Ovary (tissue), 9 donors: Measurements from ENCODE around the gene NXNL1. TPM values are rescaled to one million over a fixed set of nuclear protein-coding genes. Genes with fewer than 3 reads are reported as not detected.

Experiments
- DNase-seq, 5 donors: peaks; one replicate each; pipeline ENCODE4 v3.0.0-alpha.2; 2019 to 2020
- H3K27ac ChIP-seq, 2 donors: fragments of 200-600 bp; one replicate each; pipeline versions ENCODE4 v1.5.1 to v1.8.0; 2019 to 2022
- H3K27me3 ChIP-seq: fragments of 200-600 bp; one replicate; pipeline ENCODE4 v1.8.0; 2022
- H3K36me3 ChIP-seq: fragments of 200-600 bp; sonication (generic); one replicate; pipeline ENCODE4 v1.5.1; 2019
- H3K4me1 ChIP-seq: one replicate; pipeline ENCODE4 v1.8.1; 2013; ENCODE audit warnings: mild to moderate bottlenecking, moderate library complexity; ENCODE audit not compliant: insufficient read depth
- H3K4me3 ChIP-seq: fragments of 200-600 bp; sonication (generic); one replicate; pipeline ENCODE4 v1.5.1; 2017
- H3K9me3 ChIP-seq, 2 donors: fragments of 200-600 bp in 1 of 2; sonication (generic) in 1 of 2; one replicate each; pipeline versions ENCODE4 v1.5.1 to v1.8.1; 2013 to 2019; ENCODE audit warnings: mild to moderate bottlenecking in 1 of 2, moderate library complexity in 1 of 2
- EP300 ChIP-seq: sonication (generic); formaldehyde crosslinking; IDR thresholded peaks from one replicate; pipeline ENCODE4 v1.6.1; 2017; ENCODE audit warnings: antibody characterized with exemption
- POLR2A ChIP-seq: fragments of 450-650 bp; IDR thresholded peaks from one replicate; pipeline ENCODE4 v1.6.1; 2017; ENCODE audit warnings: antibody characterized with exemption, mild to moderate bottlenecking, moderate library complexity
- WGBS, 3 donors: extraction: QIAGEN DNeasy Blood & Tissue Kit in 1 of 3; methylation state at CpG; one replicate each; pipeline versions ENCODE4 v1.1.5 to v1.1.7; 2013 to 2017; 5-methylcytosine and 5-hydroxymethylcytosine counted together
- intact Hi-C, 4 donors: fragments of 100-400 bp; cut with DNase I; formaldehyde crosslinking; loops; one replicate each; pipeline versions ENCODE4 v1.11.0 to v1.15.1; 2022 to 2023
- polyA plus RNA-seq, 2 donors: library from polyadenylated mRNA; stranded (reverse); fragments of 200-250 nt in 1 of 2; fragments of 350-450 nt in 1 of 2; fragmentation: Illumina TruSeq in 1 of 2; extraction: RNeasy Lipid Tissue Mini Kit (QIAGEN cat#74804) in 1 of 2; gene quantifications; one replicate each; pipeline ENCODE4 v1.2.3, GENCODE V29; 2013 to 2014
- total RNA-seq, 7 donors: library from RNA; depleted of rRNA in 2 of 7; stranded (reverse); fragments of >200 nt in 2 of 7; fragmentation: NEBNext Ultra II Directional in 3 of 7; extraction: Animal tissue kit (Norgen Biotek cat#: 25700) in 3 of 7; gene quantifications; one replicate each; pipeline versions ENCODE4 v1.1.0 to v1.2.4, GENCODE V29; 2016 to 2023
- TF ChIP-seq, protein P1 (sequence below), 3 donors: fragments of 450-650 bp in 2 of 3; fragments of 200-600 bp in 1 of 3; IDR thresholded peaks; one replicate each; pipeline versions ENCODE4 v1.5.1 to v1.8.0; 2016 to 2022; ENCODE audit warnings: antibody characterized with exemption in 3 of 3, mild to moderate bottlenecking in 1 of 3
- donor health status: DM: no; HTN: no; CAD: no; lungs with moderate emphysema.
- donor health status: DM: no; HTN: no; CAD: no.
- donor health status: Bipolar disorder and iron deficiency.
- donor health status: DM: yes; HTN: yes; CAD: no.
- donor health status: DM: no; HTN: no; CAD: no.
- donor health status: DM: yes; HTN: yes; CAD: no.

NXNL1 gene
- total and polyA plus RNA-seq, 9 donors = 0.11 TPM; not detected in 8

DNA sequence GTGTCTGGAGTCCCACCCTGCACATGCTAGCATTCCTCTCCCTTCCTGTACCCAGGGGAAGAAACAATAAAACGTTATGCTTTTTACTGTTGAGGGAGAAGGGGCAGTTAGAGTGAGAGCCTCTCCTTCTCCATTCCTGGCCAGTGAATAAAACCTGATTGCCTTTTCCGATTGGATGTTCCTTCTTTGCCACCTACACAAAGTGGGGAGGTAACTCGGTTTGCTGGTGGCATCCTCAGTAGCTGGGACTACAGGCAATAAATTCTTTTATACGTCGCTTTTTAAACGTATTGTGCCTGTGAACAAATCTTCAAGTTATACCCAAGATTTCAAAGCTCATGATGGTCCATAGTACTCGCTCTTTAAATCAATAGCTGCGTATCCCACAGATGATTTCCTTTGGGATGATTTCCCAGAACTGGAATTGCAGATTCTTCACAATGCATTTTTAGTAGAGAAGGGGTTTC lies 41.5 kb downstream of the NXNL1 start:
- no peaks in the 10 kb centered on the region for H3K27me3 ChIP-seq
- no peaks in the 10 kb centered on the region for H3K9me3 ChIP-seq
- peak overlapping the region in 1 of 2 donors; percentile 77 for H3K27ac ChIP-seq
- H3K36me3 ChIP-seq = no peaks in the 10 kb centered on the region
- peaks cover 5% of the 10 kb centered on the region for H3K4me1 ChIP-seq
- intact Hi-C loops = no loop called here
- H3K4me3 ChIP-seq = peak overlapping the region; percentile 75
- no peak for TF ChIP-seq POLR2A
- TF ChIP-seq, protein P1, sequence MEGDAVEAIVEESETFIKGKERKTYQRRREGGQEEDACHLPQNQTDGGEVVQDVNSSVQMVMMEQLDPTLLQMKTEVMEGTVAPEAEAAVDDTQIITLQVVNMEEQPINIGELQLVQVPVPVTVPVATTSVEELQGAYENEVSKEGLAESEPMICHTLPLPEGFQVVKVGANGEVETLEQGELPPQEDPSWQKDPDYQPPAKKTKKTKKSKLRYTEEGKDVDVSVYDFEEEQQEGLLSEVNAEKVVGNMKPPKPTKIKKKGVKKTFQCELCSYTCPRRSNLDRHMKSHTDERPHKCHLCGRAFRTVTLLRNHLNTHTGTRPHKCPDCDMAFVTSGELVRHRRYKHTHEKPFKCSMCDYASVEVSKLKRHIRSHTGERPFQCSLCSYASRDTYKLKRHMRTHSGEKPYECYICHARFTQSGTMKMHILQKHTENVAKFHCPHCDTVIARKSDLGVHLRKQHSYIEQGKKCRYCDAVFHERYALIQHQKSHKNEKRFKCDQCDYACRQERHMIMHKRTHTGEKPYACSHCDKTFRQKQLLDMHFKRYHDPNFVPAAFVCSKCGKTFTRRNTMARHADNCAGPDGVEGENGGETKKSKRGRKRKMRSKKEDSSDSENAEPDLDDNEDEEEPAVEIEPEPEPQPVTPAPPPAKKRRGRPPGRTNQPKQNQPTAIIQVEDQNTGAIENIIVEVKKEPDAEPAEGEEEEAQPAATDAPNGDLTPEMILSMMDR (IDR thresholded peaks at IDR 0.05) = no peak
- TF ChIP-seq EP300 = no peak
- DNase-seq = no peak
- WGBS, 3 donors = 5 to 7% (median 6%) methylated on average over 8 of the region's 8 CpGs

GRCh38 chr19:17418710-17419109 lies 42.0 kb downstream of the NXNL1 start:
- H3K4me3 ChIP-seq = no peak overlapping the region
- 36 to 53% (median 41%) methylated on average over 3 of the region's 3 CpGs for WGBS, 3 donors
- H3K27ac ChIP-seq = no peak overlapping the region

GRCh38 chr19:17415121-17415520 lies 45.6 kb downstream of the NXNL1 start:
- no peaks in the 10 kb centered on the region for H3K9me3 ChIP-seq
- peaks cover 18% of the 10 kb centered on the region for H3K4me1 ChIP-seq
- H3K36me3 ChIP-seq = no peaks in the 10 kb centered on the region
- TF ChIP-seq POLR2A = no peak
- TF ChIP-seq EP300 = no peak
- TF ChIP-seq, protein P1 (IDR thresholded peaks at IDR 0.05) = no peak
- H3K4me3 ChIP-seq = no peak overlapping the region
- peak overlapping the region; percentile 56 to 87 for H3K27ac ChIP-seq
- 13 to 20% (median 17%) methylated on average over 6 of the region's 6 CpGs for WGBS, 3 donors
- no peaks in the 10 kb centered on the region for H3K27me3 ChIP-seq
- peak in 4 of 5 donors; percentile 59 to 75 (median 72) for DNase-seq
- intact Hi-C loops = no loop called here

More at GRCh38 chr19:17418710-17419109, 42.0 kb downstream of the NXNL1 start:
- H3K36me3 ChIP-seq = no peaks in the 10 kb centered on the region
- intact Hi-C loops = no loop called here
- H3K4me1 ChIP-seq = peaks cover 10% of the 10 kb centered on the region
- TF ChIP-seq POLR2A = no peak
- TF ChIP-seq, protein P1 (IDR thresholded peaks at IDR 0.05) = no peak
- TF ChIP-seq EP300 = no peak
- no peaks in the 10 kb centered on the region for H3K9me3 ChIP-seq
- no peak for DNase-seq
- H3K27me3 ChIP-seq = no peaks in the 10 kb centered on the region

GRCh38 chr19:17414097-17414496 lies 46.6 kb downstream of the NXNL1 start:
- TF ChIP-seq POLR2A (no peak), EP300 (no peak)
- TF ChIP-seq, protein P1 (IDR thresholded peaks at IDR 0.05) = no peak
- H3K4me3 ChIP-seq = no peak overlapping the region
- H3K27ac ChIP-seq = peak overlapping the region; percentile 56 to 87
- DNase-seq = no peak
- intact Hi-C loops = no loop called here
- H3K4me1 ChIP-seq = peaks cover 19% of the 10 kb centered on the region
- no peaks in the 10 kb centered on the region for H3K27me3 ChIP-seq
- H3K36me3 ChIP-seq = no peaks in the 10 kb centered on the region
- no peaks in the 10 kb centered on the region for H3K9me3 ChIP-seq
- 80 to 84% (median 82%) methylated on average over 8 of the region's 8 CpGs for WGBS, 3 donors
